IMR-90 (cell line): ENCODE results near the gene SYT6. TPM values are rescaled to one million over a fixed set of nuclear protein-coding genes. Genes with fewer than 3 reads are reported as not detected.

Source experiments
- ATAC-seq: fragments of 200-7000 bp; cut with Tn5 transposase; 2 replicates; pipeline ENCODE4 v1.9.1; 2020; ENCODE audit warnings: low read depth, mild to moderate bottlenecking, moderate library complexity
- BruUV-seq: library from RNA; stranded (reverse); fragments of 400-500 nt; replicated peaks from 2 replicates; lab custom pipeline; 2021; lab: Mats Ljungman, UMichigan
- CTCF ChIA-PET: fragments of 300-600 bp; formaldehyde crosslinking; extraction: SDS; loops from one replicate; lab custom pipeline; 2021; ENCODE audit warnings: antibody characterized with exemption; lab: Yijun Ruan, JAX
- POLR2A ChIA-PET: fragments of 300-600 bp; sonication (Branson Sonifier 250); formaldehyde crosslinking; loops from one replicate; lab custom pipeline; 2022; ENCODE audit warnings: antibody characterized with exemption; ENCODE audit not compliant: unreplicated experiment; lab: Charles Lee
- DNase-seq: peaks from one replicate; pipeline ENCODE4 v3.0.0; 2013
- H2AFZ ChIP-seq: replicated peaks from 2 replicates; pipeline ENCODE3; 2013; ENCODE audit warnings: low read length, mild to moderate bottlenecking; ENCODE audit not compliant: poor library complexity
- H2AK5ac ChIP-seq: 2 replicates; pipeline ENCODE4 v1.6.1; 2013; ENCODE audit warnings: low read depth, low read length, inconsistent platforms
- H2AK9ac ChIP-seq: replicated peaks from 2 replicates; pipeline ENCODE3; 2013; ENCODE audit warnings: mild to moderate bottlenecking, low read depth, low read length, moderate library complexity; ENCODE audit not compliant: poor library complexity
- H2BK120ac ChIP-seq: 2 replicates; pipeline ENCODE4 v1.6.1; 2013; ENCODE audit warnings: low read depth, low read length, inconsistent platforms
- H2BK15ac ChIP-seq: 3 replicates; pipeline ENCODE4 v1.6.1; 2013; ENCODE audit warnings: low read depth, low read length, inconsistent platforms
- H2BK20ac ChIP-seq: 2 replicates; pipeline ENCODE4 v1.6.1; 2013; ENCODE audit warnings: low read depth, mild to moderate bottlenecking, inconsistent platforms, low read length, moderate library complexity
- H2BK5ac ChIP-seq: 2 replicates; pipeline ENCODE4 v1.6.1; 2013; ENCODE audit warnings: mild to moderate bottlenecking, low read depth, low read length, inconsistent platforms; ENCODE audit not compliant: poor library complexity, severe bottlenecking
- H3K14ac ChIP-seq: replicated peaks from 2 replicates; pipeline ENCODE4 v1.6.1; 2013; ENCODE audit warnings: low read depth, low read length, inconsistent platforms
- H3K18ac ChIP-seq: 2 replicates; pipeline ENCODE4 v1.6.1; 2013; ENCODE audit warnings: low read depth, low read length, control low read depth
- H3K23ac ChIP-seq: 2 replicates; pipeline ENCODE4 v1.6.1; 2013; ENCODE audit warnings: low read depth, low read length, inconsistent platforms
- H3K27ac ChIP-seq: 2 replicates; pipeline ENCODE4 v1.5.1; 2013; ENCODE audit warnings: mild to moderate bottlenecking, control low read depth, low read length; ENCODE audit not compliant: insufficient read depth
- H3K27me3 ChIP-seq: 2 replicates; pipeline ENCODE4 v1.6.1; 2013; ENCODE audit warnings: low read length; ENCODE audit not compliant: control insufficient read depth, insufficient read depth
- H3K36me3 ChIP-seq: 2 replicates; pipeline ENCODE4 v1.6.1; 2013; ENCODE audit warnings: low read length, mixed read lengths; ENCODE audit not compliant: control insufficient read depth, insufficient read depth
- H3K4ac ChIP-seq: 2 replicates; pipeline ENCODE4 v1.6.1; 2013; ENCODE audit warnings: low read depth, low read length, inconsistent platforms
- H3K4me1 ChIP-seq: 2 replicates; pipeline ENCODE4 v1.6.1; 2013; ENCODE audit warnings: low read length, mixed read lengths; ENCODE audit not compliant: control insufficient read depth, insufficient read depth
- H3K4me2 ChIP-seq: 2 replicates; pipeline ENCODE4 v1.6.1; 2013; ENCODE audit warnings: low read depth, mild to moderate bottlenecking, control low read depth, low read length, moderate library complexity
- H3K4me3 ChIP-seq: 2 replicates; pipeline ENCODE4 v1.5.1; 2013; ENCODE audit warnings: low read depth, mild to moderate bottlenecking, control low read depth, low read length, moderate library complexity; ENCODE audit not compliant: insufficient read depth
- H3K56ac ChIP-seq: 2 replicates; pipeline ENCODE4 v1.6.1; 2013; ENCODE audit warnings: low read length, inconsistent platforms; ENCODE audit not compliant: insufficient read depth; ENCODE audit errors: extremely low read depth
- H3K79me1 ChIP-seq, 2 experiments: 2 replicates each; pipeline ENCODE4 v1.6.1; 2013; ENCODE audit warnings: low read length in 2 of 2, inconsistent platforms in 1 of 2, low read depth in 1 of 2
- H3K9ac ChIP-seq: 2 replicates; pipeline ENCODE4 v1.6.1; 2013; ENCODE audit warnings: low read depth, low read length, control low read depth
- H3K9me1 ChIP-seq: 2 replicates; pipeline ENCODE4 v1.6.1; 2013; ENCODE audit warnings: low read length, inconsistent platforms; ENCODE audit not compliant: insufficient read depth
- H3K9me3 ChIP-seq: 2 replicates; pipeline ENCODE4 v1.6.1; 2013; ENCODE audit warnings: low read length; ENCODE audit not compliant: control insufficient read depth, insufficient read depth
- H4K20me1 ChIP-seq: 2 replicates; pipeline ENCODE4 v1.6.1; 2013; ENCODE audit warnings: low read length, inconsistent platforms; ENCODE audit not compliant: insufficient read depth
- H4K5ac ChIP-seq: 2 replicates; pipeline ENCODE4 v1.6.1; 2013; ENCODE audit warnings: mild to moderate bottlenecking, low read depth, low read length, control low read depth
- H4K8ac ChIP-seq, 2 experiments: 2 replicates each; pipeline ENCODE4 v1.6.1; 2013; ENCODE audit warnings: low read depth in 2 of 2, low read length in 2 of 2, control low read depth in 1 of 2, inconsistent platforms in 1 of 2
- H4K91ac ChIP-seq: 2 replicates; pipeline ENCODE4 v1.6.1; 2013; ENCODE audit warnings: low read depth, low read length, inconsistent platforms; ENCODE audit not compliant: insufficient read depth
- BHLHE40 ChIP-seq: fragments of 150-350 bp; IDR thresholded peaks from 2 replicates; pipeline ENCODE4 v1.6.1; 2016; ENCODE audit warnings: mild to moderate bottlenecking, low read depth, low read length
- CEBPB ChIP-seq: IDR thresholded peaks from 2 replicates; pipeline ENCODE4 v1.6.1; 2012; ENCODE audit warnings: low read depth, low read length, improper control_type of control experiment
- CHD1 ChIP-seq: IDR thresholded peaks from 2 replicates; pipeline ENCODE4 v1.6.1; 2012; ENCODE audit warnings: low read depth, low read length, improper control_type of control experiment
- FOS ChIP-seq: fragments of 150-350 bp; IDR thresholded peaks from 2 replicates; pipeline ENCODE4 v1.6.1; 2016; ENCODE audit warnings: low read depth, low read length
- MAFK ChIP-seq: IDR thresholded peaks from 2 replicates; pipeline ENCODE4 v1.6.1; 2012; ENCODE audit warnings: low read depth, low read length, improper control_type of control experiment
- MAZ ChIP-seq: IDR thresholded peaks from 2 replicates; pipeline ENCODE4 v1.6.1; 2012; ENCODE audit warnings: low read depth, mild to moderate bottlenecking, low read length, improper control_type of control experiment, moderate library complexity, borderline replicate concordance
- MXI1 ChIP-seq: IDR thresholded peaks from 2 replicates; pipeline ENCODE4 v1.6.1; 2012; ENCODE audit warnings: low read depth, mild to moderate bottlenecking, low read length, moderate library complexity, borderline replicate concordance
- NFE2L2 ChIP-seq: fragments of 150-350 bp; IDR thresholded peaks from 2 replicates; pipeline ENCODE4 v1.6.1; 2016; ENCODE audit warnings: low read depth, mild to moderate bottlenecking, low read length
- POLR2A ChIP-seq: IDR thresholded peaks from 2 replicates; pipeline ENCODE4 v1.6.1; 2012; ENCODE audit warnings: mild to moderate bottlenecking, low read depth, low read length
- RAD21 ChIP-seq: IDR thresholded peaks from 2 replicates; pipeline ENCODE4 v1.6.1; 2012; ENCODE audit warnings: low read length, improper control_type of control experiment
- RCOR1 ChIP-seq: IDR thresholded peaks from 2 replicates; pipeline ENCODE4 v1.6.1; 2012; ENCODE audit warnings: mild to moderate bottlenecking, low read length, improper control_type of control experiment; ENCODE audit not compliant: insufficient replicate concordance
- RFX5 ChIP-seq: IDR thresholded peaks from 2 replicates; pipeline ENCODE4 v1.8.0; 2012; ENCODE audit warnings: low read depth, mild to moderate bottlenecking, low read length, moderate library complexity
- SMC3 ChIP-seq: fragments of 150-350 bp; IDR thresholded peaks from 2 replicates; pipeline ENCODE4 v1.6.1; 2016; ENCODE audit warnings: low read depth, mild to moderate bottlenecking, antibody characterized with exemption, low read length, moderate library complexity
- WGBS, 2 experiments: methylation state at CpG; one replicate each; pipeline versions ENCODE4 v1.1.5 to v1.1.7; 2013; ENCODE audit warnings: missing lambda C conversion rate in 2 of 2; ENCODE audit not compliant: insufficient read length in 1 of 2; ENCODE audit errors: extremely low coverage in 2 of 2; 5-methylcytosine and 5-hydroxymethylcytosine counted together
- dilution Hi-C: fragments of 300-500 bp; cut with HindIII; formaldehyde crosslinking; loops from one replicate; pipeline ENCODE4 v1.14.3; 2018; ENCODE audit warnings: low sequenced_read_pairs; ENCODE audit not compliant: unreplicated experiment
- in situ Hi-C: fragments of 300-500 bp; cut with MboI; formaldehyde crosslinking; loops from 3 replicates; pipeline ENCODE4 v1.14.3; 2019; ENCODE audit warnings: low sequenced_read_pairs, inconsistent platforms, mixed read lengths
- intact Hi-C: fragments of 100-400 bp; cut with micrococcal nuclease; formaldehyde crosslinking; loops from 2 replicates; pipeline ENCODE4 v1.10.0; 2022
- polyA plus RNA-seq, 3 experiments: library from polyadenylated mRNA; depleted of rRNA; stranded (reverse); fragments of >200 nt; gene quantifications; 2 replicates each; pipeline ENCODE4 v1.2.3, GENCODE V29; 2012; ENCODE audit warnings: low replicate concordance in 1 of 3
- total RNA-seq: library from RNA; depleted of rRNA; stranded (reverse); fragments of >200 nt; gene quantifications from 2 replicates; pipeline ENCODE4 v1.2.3, GENCODE V29; 2012
- TF ChIP-seq, protein P1 (sequence below): fragments of 150-350 bp; IDR thresholded peaks from 2 replicates; pipeline ENCODE4 v1.6.1; 2017; ENCODE audit warnings: mild to moderate bottlenecking, antibody characterized with exemption, low read length, low read depth
- TF ChIP-seq, protein P2 (sequence below): conservative IDR thresholded peaks from 2 replicates; pipeline ENCODE4 v1.5.1; 2012; ENCODE audit warnings: mild to moderate bottlenecking, low read depth, low read length, improper control_type of control experiment
- TF ChIP-seq, protein P3 (sequence below): fragments of 150-350 bp; IDR thresholded peaks from 2 replicates; pipeline ENCODE4 v1.6.1; 2016; ENCODE audit warnings: low read depth, mild to moderate bottlenecking, low read length, moderate library complexity, borderline replicate concordance

The SYT6 gene
- total and polyA plus RNA-seq, 2 of the 4 experiments (the other 2 are of a cell fraction): not detected

DNA sequence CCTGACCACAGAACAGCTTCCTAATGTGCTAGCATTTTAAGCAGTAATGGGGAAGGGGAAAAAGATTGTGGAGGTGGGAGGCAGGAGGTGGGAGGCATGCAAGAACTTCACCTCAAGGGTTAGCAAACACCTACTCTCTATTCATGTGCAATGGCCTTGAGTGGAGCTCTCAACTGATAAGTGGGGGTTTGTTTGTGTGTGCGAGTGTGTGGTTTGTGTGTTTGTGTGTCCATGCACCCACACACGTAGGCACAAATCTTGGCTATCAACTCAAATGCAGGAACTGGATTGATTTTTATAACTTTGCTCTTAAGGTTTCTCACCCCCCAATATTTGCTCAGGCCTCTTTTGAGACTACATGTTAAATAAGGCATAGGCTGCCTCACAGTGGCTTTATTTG is 78.6 kb downstream of the SYT6 start:
- DNase-seq: no peak
- no peak overlapping the region for H2AK5ac ChIP-seq
- ChIA-PET POLR2A (no interaction called here), CTCF (no interaction called here)
- H3K56ac ChIP-seq: no peak overlapping the region
- no peak overlapping the region for H4K5ac ChIP-seq
- H4K20me1 ChIP-seq: no peaks in the 10 kb centered on the region
- H3K4me3 ChIP-seq: no peak overlapping the region
- H2AK9ac ChIP-seq: no peak overlapping the region
- in situ Hi-C loops: no loop called here
- no TSS peak for BruUV-seq
- no peak overlapping the region for H2BK20ac ChIP-seq
- no CpG with 5 or more reads among the region's 2 CpGs for WGBS, 2 experiments
- dilution Hi-C loops: no loop called here
- H3K36me3 ChIP-seq: no peaks in the 10 kb centered on the region
- no peak overlapping the region for H3K27ac ChIP-seq
- H2BK120ac ChIP-seq: no peak overlapping the region
- intact Hi-C loops: no loop called here
- H2AFZ ChIP-seq: no peak overlapping the region
- H4K91ac ChIP-seq: no peak overlapping the region
- no peak overlapping the region for H4K8ac ChIP-seq
- no peaks in the 10 kb centered on the region for H3K9me1 ChIP-seq
- H2BK15ac ChIP-seq: no peak overlapping the region
- H3K18ac ChIP-seq: no peak overlapping the region
- H3K79me1 ChIP-seq: no peaks in the 10 kb centered on the region
- no peak overlapping the region for H3K4me2 ChIP-seq
- TF ChIP-seq POLR2A (no peak), NFE2L2 (no peak), MAFK (no peak), RCOR1 (no peak), CHD1 (no peak), MXI1 (no peak), FOS (no peak), SMC3 (no peak), MAZ (no peak), BHLHE40 (no peak), RAD21 (no peak), CEBPB (no peak), RFX5 (no peak)
- TF ChIP-seq, protein P1, sequence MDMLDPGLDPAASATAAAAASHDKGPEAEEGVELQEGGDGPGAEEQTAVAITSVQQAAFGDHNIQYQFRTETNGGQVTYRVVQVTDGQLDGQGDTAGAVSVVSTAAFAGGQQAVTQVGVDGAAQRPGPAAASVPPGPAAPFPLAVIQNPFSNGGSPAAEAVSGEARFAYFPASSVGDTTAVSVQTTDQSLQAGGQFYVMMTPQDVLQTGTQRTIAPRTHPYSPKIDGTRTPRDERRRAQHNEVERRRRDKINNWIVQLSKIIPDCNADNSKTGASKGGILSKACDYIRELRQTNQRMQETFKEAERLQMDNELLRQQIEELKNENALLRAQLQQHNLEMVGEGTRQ: no peak
- TF ChIP-seq, protein P2, sequence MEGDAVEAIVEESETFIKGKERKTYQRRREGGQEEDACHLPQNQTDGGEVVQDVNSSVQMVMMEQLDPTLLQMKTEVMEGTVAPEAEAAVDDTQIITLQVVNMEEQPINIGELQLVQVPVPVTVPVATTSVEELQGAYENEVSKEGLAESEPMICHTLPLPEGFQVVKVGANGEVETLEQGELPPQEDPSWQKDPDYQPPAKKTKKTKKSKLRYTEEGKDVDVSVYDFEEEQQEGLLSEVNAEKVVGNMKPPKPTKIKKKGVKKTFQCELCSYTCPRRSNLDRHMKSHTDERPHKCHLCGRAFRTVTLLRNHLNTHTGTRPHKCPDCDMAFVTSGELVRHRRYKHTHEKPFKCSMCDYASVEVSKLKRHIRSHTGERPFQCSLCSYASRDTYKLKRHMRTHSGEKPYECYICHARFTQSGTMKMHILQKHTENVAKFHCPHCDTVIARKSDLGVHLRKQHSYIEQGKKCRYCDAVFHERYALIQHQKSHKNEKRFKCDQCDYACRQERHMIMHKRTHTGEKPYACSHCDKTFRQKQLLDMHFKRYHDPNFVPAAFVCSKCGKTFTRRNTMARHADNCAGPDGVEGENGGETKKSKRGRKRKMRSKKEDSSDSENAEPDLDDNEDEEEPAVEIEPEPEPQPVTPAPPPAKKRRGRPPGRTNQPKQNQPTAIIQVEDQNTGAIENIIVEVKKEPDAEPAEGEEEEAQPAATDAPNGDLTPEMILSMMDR: no peak
- TF ChIP-seq, protein P3, sequence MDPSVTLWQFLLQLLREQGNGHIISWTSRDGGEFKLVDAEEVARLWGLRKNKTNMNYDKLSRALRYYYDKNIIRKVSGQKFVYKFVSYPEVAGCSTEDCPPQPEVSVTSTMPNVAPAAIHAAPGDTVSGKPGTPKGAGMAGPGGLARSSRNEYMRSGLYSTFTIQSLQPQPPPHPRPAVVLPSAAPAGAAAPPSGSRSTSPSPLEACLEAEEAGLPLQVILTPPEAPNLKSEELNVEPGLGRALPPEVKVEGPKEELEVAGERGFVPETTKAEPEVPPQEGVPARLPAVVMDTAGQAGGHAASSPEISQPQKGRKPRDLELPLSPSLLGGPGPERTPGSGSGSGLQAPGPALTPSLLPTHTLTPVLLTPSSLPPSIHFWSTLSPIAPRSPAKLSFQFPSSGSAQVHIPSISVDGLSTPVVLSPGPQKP: no peak
- no peak overlapping the region for H3K14ac ChIP-seq
- H3K23ac ChIP-seq: no peak overlapping the region
- no peak overlapping the region for H3K4ac ChIP-seq
- H3K4me1 ChIP-seq: no peaks in the 10 kb centered on the region
- ATAC-seq: no peak
- H3K27me3 ChIP-seq: peaks cover 3% of the 10 kb centered on the region; the same call in 1 of the 2 replicates
- no peak overlapping the region for H3K9ac ChIP-seq
- H2BK5ac ChIP-seq: no peak overlapping the region
- peaks cover 8% of the 10 kb centered on the region; the same call in 1 of the 2 replicates for H3K9me3 ChIP-seq
